GM23338 (cell line): ENCODE measurements around the gene TFB1M. TPM values are rescaled to one million over a fixed set of nuclear protein-coding genes. Genes with fewer than 3 reads are reported as not detected.

Source experiments
- ATAC-seq: fragments of 200-7000 bp; cut with Tn5 transposase; 3 replicates; pipeline ENCODE4 v1.9.1; 2020
- DNase-seq: peaks from one replicate; pipeline ENCODE4 v3.0.0-alpha.2; 2015; ENCODE audit warnings: low spot score
- H2AFZ ChIP-seq: fragments of 200-600 bp; sonication (generic); 2 replicates; pipeline ENCODE4 v1.8.0; 2016; ENCODE audit warnings: antibody characterized with exemption, mild to moderate bottlenecking, moderate library complexity
- H3F3A ChIP-seq: fragments of 200-600 bp; sonication (generic); replicated peaks from 2 replicates; pipeline ENCODE4 v1.8.0; 2017; ENCODE audit warnings: antibody characterized with exemption, mixed run types, low read depth
- H3K27ac ChIP-seq: fragments of 200-600 bp; sonication (generic); 2 replicates; pipeline ENCODE4 v1.6.1; 2016; ENCODE audit warnings: low read depth
- H3K27me3 ChIP-seq: fragments of 200-600 bp; sonication (generic); 2 replicates; pipeline ENCODE4 v1.8.0; 2016; ENCODE audit warnings: mild to moderate bottlenecking, mixed run types, moderate library complexity; ENCODE audit not compliant: insufficient read depth
- H3K36me3 ChIP-seq: fragments of 200-600 bp; sonication (generic); 2 replicates; pipeline ENCODE4 v1.8.0; 2016; ENCODE audit warnings: mild to moderate bottlenecking; ENCODE audit not compliant: insufficient read depth
- H3K4me1 ChIP-seq: fragments of 200-600 bp; sonication (generic); 2 replicates; pipeline ENCODE4 v1.8.0; 2016; ENCODE audit warnings: mild to moderate bottlenecking, moderate library complexity; ENCODE audit not compliant: insufficient read depth
- H3K4me2 ChIP-seq: fragments of 200-600 bp; sonication (generic); 2 replicates; pipeline ENCODE4 v1.7.1; 2017; ENCODE audit warnings: mixed run types
- H3K4me3 ChIP-seq: fragments of 200-600 bp; sonication (generic); 2 replicates; pipeline ENCODE4 v1.6.1; 2016; ENCODE audit warnings: mixed run types
- H3K79me2 ChIP-seq: fragments of 200-600 bp; sonication (generic); replicated peaks from 2 replicates; pipeline ENCODE4 v1.8.0; 2017; ENCODE audit warnings: mild to moderate bottlenecking; ENCODE audit not compliant: insufficient read depth
- H3K9me2 ChIP-seq: fragments of 200-600 bp; sonication (generic); 2 replicates; pipeline ENCODE4 v1.8.0; 2017; ENCODE audit not compliant: insufficient read depth
- H4K20me1 ChIP-seq: fragments of 200-600 bp; sonication (generic); replicated peaks from 2 replicates; pipeline ENCODE4 v1.8.0; 2017; ENCODE audit warnings: mild to moderate bottlenecking; ENCODE audit not compliant: insufficient read depth
- H3K27ac Mint-ChIP-seq: 2 replicates; pipeline ENCODE4 v1.8.0; 2020; ENCODE audit warnings: inconsistent platforms, mild to moderate bottlenecking, moderate library complexity, mixed read lengths
- H3K27me3 Mint-ChIP-seq: 3 replicates; pipeline ENCODE4 v1.8.0; 2022; ENCODE audit warnings: low read depth, mild to moderate bottlenecking, moderate library complexity, mixed read lengths, inconsistent platforms; ENCODE audit not compliant: insufficient read depth, poor library complexity
- H3K36me3 Mint-ChIP-seq: 3 replicates; pipeline ENCODE4 v1.8.0; 2021; ENCODE audit warnings: low read depth, mild to moderate bottlenecking, inconsistent platforms, moderate library complexity, mixed read lengths
- H3K4me1 Mint-ChIP-seq: 3 replicates; pipeline ENCODE4 v1.8.0; 2020; ENCODE audit warnings: mild to moderate bottlenecking, inconsistent platforms, mixed read lengths
- H3K4me3 Mint-ChIP-seq: 3 replicates; pipeline ENCODE4 v1.8.0; 2021; ENCODE audit warnings: moderate library complexity, mild to moderate bottlenecking, inconsistent platforms, mixed read lengths
- H3K9me3 Mint-ChIP-seq: 3 replicates; pipeline ENCODE4 v1.8.0; 2020; ENCODE audit warnings: moderate library complexity, mild to moderate bottlenecking, inconsistent platforms, mixed read lengths
- CREB1 ChIP-seq: fragments of 250-450 bp; sonication (Bioruptor Pico); IDR thresholded peaks from 2 replicates; pipeline ENCODE4 v1.5.0; 2020; ENCODE audit warnings: low read depth, mild to moderate bottlenecking, moderate library complexity
- ETS1 ChIP-seq: IDR thresholded peaks from 2 replicates; pipeline ENCODE4 v1.6.1; 2016; ENCODE audit warnings: antibody characterized with exemption
- EZH2 ChIP-seq: fragments of 200-600 bp; sonication (generic); IDR thresholded peaks from one replicate; pipeline ENCODE4 v1.8.0; 2017; ENCODE audit warnings: antibody characterized with exemption, mild to moderate bottlenecking, low read depth; ENCODE audit not compliant: unreplicated experiment
- JUNB ChIP-seq: IDR thresholded peaks from one replicate; pipeline ENCODE4 v1.6.1; 2016; ENCODE audit warnings: antibody characterized with exemption; ENCODE audit not compliant: unreplicated experiment
- NANOG ChIP-seq: IDR thresholded peaks from 2 replicates; pipeline ENCODE4 v1.6.1; 2016; ENCODE audit warnings: antibody characterized with exemption, borderline replicate concordance
- POLR2AphosphoS5 ChIP-seq: IDR thresholded peaks from 2 replicates; pipeline ENCODE4 v1.6.1; 2016; ENCODE audit warnings: antibody characterized with exemption, low read depth
- REST ChIP-seq: IDR thresholded peaks from one replicate; pipeline ENCODE4 v1.6.1; 2018; ENCODE audit warnings: antibody characterized with exemption; ENCODE audit not compliant: unreplicated experiment
- STAT1 ChIP-seq: IDR thresholded peaks from one replicate; pipeline ENCODE4 v1.6.1; 2016; ENCODE audit warnings: antibody characterized with exemption; ENCODE audit not compliant: unreplicated experiment
- ZNF114 ChIP-seq: fragments of 250-450 bp; sonication (Bioruptor Pico); IDR thresholded peaks from 2 replicates; pipeline ENCODE4 v1.5.0; 2020; ENCODE audit warnings: mild to moderate bottlenecking, moderate library complexity
- ZNF462 ChIP-seq: fragments of 250-450 bp; sonication (Bioruptor Pico); IDR thresholded peaks from 2 replicates; pipeline ENCODE4 v1.5.0; 2020; ENCODE audit warnings: mild to moderate bottlenecking, moderate library complexity
- polyA plus RNA-seq: library from polyadenylated mRNA; unstranded; fragments of >200 nt; fragmentation: Nextera tagmentation; extraction: Ambion mirVana; gene quantifications from 2 replicates; pipeline ENCODE4 v1.2.1, GENCODE V29; 2016
- total RNA-seq: library from RNA; depleted of rRNA; stranded (reverse); fragments of >200 nt; shearing (Covaris generic); gene quantifications from 2 replicates; pipeline ENCODE4 v1.2.3, GENCODE V29; 2014

The TFB1M gene
- total and polyA plus RNA-seq, 2 experiments from 2014 or later, result 51.1 to 66.9 TPM

GRCh38 chr6:155259204-155259603 lies 55.1 kb downstream of the TFB1M start (continued):
- TF ChIP-seq ETS1, result no peak
- no peak for TF ChIP-seq ZNF114 (CRISPR knock-in tag)
- TF ChIP-seq CREB1 (CRISPR knock-in tag), result no peak
- no peak for TF ChIP-seq NANOG
- no peak for TF ChIP-seq EZH2

- H3K36me3 ChIP-seq, result peaks cover 23% of the 10 kb centered on the region
- H3K27ac ChIP-seq, result no peak overlapping the region
- ATAC-seq (no peak), DNase-seq (no peak)
- Mint-ChIP-seq H3K27ac (no peak overlapping the region), H3K27me3 (peaks cover 3% of the 10 kb centered on the region), H3K4me3 (no peak overlapping the region), H3K4me1 (peaks cover 41% of the 10 kb centered on the region), H3K36me3 (peaks cover 61% of the 10 kb centered on the region), H3K9me3 (no peaks in the 10 kb centered on the region)
- peaks cover 4% of the 10 kb centered on the region for H3F3A ChIP-seq
- H2AFZ ChIP-seq, result no peak overlapping the region
- peaks cover 27% of the 10 kb centered on the region for H3K4me1 ChIP-seq
- peaks cover 9% of the 10 kb centered on the region for H3K79me2 ChIP-seq
- H3K4me2 ChIP-seq, result no peak overlapping the region
- H3K27me3 ChIP-seq, result no peaks in the 10 kb centered on the region
- no peaks in the 10 kb centered on the region for H4K20me1 ChIP-seq
- no peak for TF ChIP-seq JUNB
- no peak for TF ChIP-seq ZNF114 (CRISPR knock-in tag)
- no peak for TF ChIP-seq POLR2AphosphoS5
- no peak for TF ChIP-seq REST
- TF ChIP-seq ZNF462 (CRISPR knock-in tag), result no peak
- no peak for TF ChIP-seq STAT1
- H3K4me3 ChIP-seq, result no peak overlapping the region
- H3K9me2 ChIP-seq, result no peaks in the 10 kb centered on the region
Measured at GRCh38 chr6:155257796-155258195, 56.5 kb downstream of the TFB1M start.
